Dendritic cell treated with granulocyte-macrophage colony-stimulating factor and Interleukin-4, amounts not matched to agents 40 ng/mL and 50 ng/mL, for 4 days (primary cell): ENCODE measurements around the gene MALRD1.

Experiments
- H3K27ac Mint-ChIP-seq: one replicate; pipeline ENCODE4 v1.8.0; 2022; ENCODE audit warnings: mild to moderate bottlenecking, mixed read lengths
- H3K27me3 Mint-ChIP-seq: one replicate; pipeline ENCODE4 v1.8.0; 2022; ENCODE audit warnings: mild to moderate bottlenecking, mixed read lengths
- H3K36me3 Mint-ChIP-seq: one replicate; pipeline ENCODE4 v1.8.0; 2022; ENCODE audit warnings: low read depth, mixed read lengths
- H3K4me1 Mint-ChIP-seq: one replicate; pipeline ENCODE4 v1.8.0; 2022; ENCODE audit warnings: low read depth, mixed read lengths
- H3K4me3 Mint-ChIP-seq: one replicate; pipeline ENCODE4 v1.8.0; 2022; ENCODE audit warnings: mild to moderate bottlenecking, moderate library complexity, mixed read lengths
- H3K9me3 Mint-ChIP-seq: one replicate; pipeline ENCODE4 v1.8.0; 2022; ENCODE audit warnings: mixed read lengths
- intact Hi-C: fragments of 100-400 bp; cut with micrococcal nuclease; formaldehyde crosslinking; loops from one replicate; pipeline ENCODE4 v1.15.0; 2022

MALRD1 gene

DNA sequence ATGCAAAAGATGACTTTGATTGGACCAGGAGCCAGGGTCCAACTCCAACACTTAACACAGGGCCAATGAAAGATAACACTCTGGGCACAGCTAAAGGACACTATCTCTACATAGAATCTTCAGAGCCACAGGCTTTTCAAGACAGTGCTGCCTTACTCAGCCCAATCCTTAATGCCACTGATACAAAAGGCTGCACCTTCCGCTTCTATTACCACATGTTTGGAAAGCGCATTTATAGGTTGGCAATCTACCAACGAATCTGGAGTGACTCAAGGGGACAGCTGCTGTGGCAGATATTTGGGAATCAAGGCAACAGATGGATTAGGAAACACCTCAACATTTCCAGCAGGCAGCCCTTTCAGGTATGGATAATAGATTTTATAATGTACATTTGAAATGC, 160.7 kb downstream of the MALRD1 start:
- Mint-ChIP-seq H3K27me3 (no peaks in the 10 kb centered on the region), H3K4me3 (no peak overlapping the region), H3K27ac (no peak overlapping the region), H3K4me1 (no peaks in the 10 kb centered on the region), H3K36me3 (no peaks in the 10 kb centered on the region), H3K9me3 (no peaks in the 10 kb centered on the region)
- intact Hi-C loops, result no loop called here

DNA sequence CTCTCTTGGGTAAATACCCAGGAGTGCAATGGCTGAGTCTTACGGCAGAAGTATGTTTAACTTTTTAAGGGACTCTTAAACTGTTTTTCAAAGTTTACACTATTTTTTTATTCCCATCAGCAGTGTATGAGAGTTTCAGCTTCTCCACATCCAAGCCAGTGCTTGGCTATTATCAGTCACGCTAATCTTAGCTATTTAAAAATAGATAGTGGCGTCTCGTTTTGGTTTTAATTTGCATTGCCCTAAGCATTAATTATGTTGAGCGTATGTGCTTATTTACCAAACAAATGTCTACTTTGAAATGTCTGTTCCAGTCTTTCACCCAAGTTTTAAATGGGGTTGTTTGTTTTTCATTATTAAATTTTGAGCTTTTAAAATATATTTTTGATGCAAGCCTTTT, 164.0 kb downstream of the MALRD1 start:
- intact Hi-C loops, result no loop called here
- no peaks in the 10 kb centered on the region for H3K27me3 Mint-ChIP-seq

DNA sequence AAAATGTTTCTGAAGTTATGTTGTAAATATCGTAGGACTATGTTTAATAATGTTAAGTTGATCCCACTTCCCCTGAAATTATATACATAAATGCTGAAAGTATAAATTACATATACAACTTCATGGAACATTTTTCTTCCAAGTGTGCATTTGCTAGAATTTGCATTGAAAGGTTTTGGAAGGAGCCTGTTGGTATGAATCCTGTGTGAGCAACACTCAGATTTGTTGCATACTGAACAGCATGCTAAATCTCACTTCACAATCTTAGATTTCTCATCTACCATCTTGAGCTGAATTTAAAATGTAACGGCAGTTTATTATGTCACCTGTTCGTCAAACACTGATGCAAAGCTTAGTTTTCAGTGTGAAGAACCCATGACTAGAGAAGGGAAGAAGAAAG, 172.6 kb downstream of the MALRD1 start:
- H3K27ac Mint-ChIP-seq, result no peak overlapping the region
- H3K9me3 Mint-ChIP-seq, result peaks cover 22% of the 10 kb centered on the region
- H3K4me3 Mint-ChIP-seq, result no peak overlapping the region
- no peaks in the 10 kb centered on the region for H3K36me3 Mint-ChIP-seq
- H3K27me3 Mint-ChIP-seq, result no peaks in the 10 kb centered on the region
- intact Hi-C loops, result no loop called here
- no peaks in the 10 kb centered on the region for H3K4me1 Mint-ChIP-seq

More for the DNA sequence above, 164.0 kb downstream of the MALRD1 start:
- Mint-ChIP-seq H3K4me1 (no peaks in the 10 kb centered on the region), H3K9me3 (peaks cover 17% of the 10 kb centered on the region), H3K4me3 (no peak overlapping the region), H3K36me3 (no peaks in the 10 kb centered on the region), H3K27ac (no peak overlapping the region)

DNA sequence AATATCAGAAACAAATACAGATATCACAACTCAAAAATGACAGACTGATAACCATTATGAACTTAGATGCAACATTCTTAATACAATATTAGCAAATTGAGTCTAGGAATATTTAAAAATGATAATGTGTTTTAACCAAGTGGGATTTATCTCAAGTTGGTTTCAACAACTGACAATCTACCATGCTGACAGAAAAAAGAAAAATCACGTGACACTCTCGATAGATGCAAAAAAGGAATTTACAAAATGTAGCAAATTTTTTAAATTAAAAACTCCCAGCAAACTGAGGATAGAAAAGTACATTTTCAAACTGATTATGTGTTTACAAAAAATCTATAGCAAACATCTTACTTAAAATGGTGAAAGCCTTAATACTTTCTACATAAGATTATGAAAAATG, 177.4 kb downstream of the MALRD1 start:
- Mint-ChIP-seq H3K36me3 (no peaks in the 10 kb centered on the region), H3K9me3 (peaks cover 9% of the 10 kb centered on the region), H3K4me1 (no peaks in the 10 kb centered on the region), H3K27me3 (no peaks in the 10 kb centered on the region), H3K4me3 (no peak overlapping the region), H3K27ac (no peak overlapping the region)
- intact Hi-C loops, result no loop called here

DNA sequence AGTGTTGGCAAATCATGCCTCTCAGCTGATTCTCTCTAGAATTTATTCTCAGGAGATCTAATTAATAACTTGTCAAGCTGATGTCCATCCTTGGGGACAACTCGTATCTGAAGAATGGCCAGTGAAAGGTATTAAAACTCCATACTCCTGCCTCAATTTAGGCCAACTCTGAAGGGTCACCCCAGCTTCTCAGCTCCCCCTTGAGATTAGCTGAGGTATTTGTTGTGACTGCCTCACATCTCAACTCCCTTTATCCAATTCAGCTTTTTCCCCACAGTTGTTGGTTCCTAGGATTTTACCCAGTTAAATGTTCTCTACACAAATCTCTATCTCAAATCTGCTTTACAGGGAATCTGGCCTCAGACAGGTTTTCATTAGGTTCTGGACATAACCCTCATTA, 182.4 kb downstream of the MALRD1 start:
- Mint-ChIP-seq H3K4me3 (no peak overlapping the region), H3K36me3 (no peaks in the 10 kb centered on the region), H3K27me3 (no peaks in the 10 kb centered on the region), H3K4me1 (no peaks in the 10 kb centered on the region), H3K9me3 (peaks cover 26% of the 10 kb centered on the region), H3K27ac (no peak overlapping the region)
- intact Hi-C loops, result no loop called here

DNA sequence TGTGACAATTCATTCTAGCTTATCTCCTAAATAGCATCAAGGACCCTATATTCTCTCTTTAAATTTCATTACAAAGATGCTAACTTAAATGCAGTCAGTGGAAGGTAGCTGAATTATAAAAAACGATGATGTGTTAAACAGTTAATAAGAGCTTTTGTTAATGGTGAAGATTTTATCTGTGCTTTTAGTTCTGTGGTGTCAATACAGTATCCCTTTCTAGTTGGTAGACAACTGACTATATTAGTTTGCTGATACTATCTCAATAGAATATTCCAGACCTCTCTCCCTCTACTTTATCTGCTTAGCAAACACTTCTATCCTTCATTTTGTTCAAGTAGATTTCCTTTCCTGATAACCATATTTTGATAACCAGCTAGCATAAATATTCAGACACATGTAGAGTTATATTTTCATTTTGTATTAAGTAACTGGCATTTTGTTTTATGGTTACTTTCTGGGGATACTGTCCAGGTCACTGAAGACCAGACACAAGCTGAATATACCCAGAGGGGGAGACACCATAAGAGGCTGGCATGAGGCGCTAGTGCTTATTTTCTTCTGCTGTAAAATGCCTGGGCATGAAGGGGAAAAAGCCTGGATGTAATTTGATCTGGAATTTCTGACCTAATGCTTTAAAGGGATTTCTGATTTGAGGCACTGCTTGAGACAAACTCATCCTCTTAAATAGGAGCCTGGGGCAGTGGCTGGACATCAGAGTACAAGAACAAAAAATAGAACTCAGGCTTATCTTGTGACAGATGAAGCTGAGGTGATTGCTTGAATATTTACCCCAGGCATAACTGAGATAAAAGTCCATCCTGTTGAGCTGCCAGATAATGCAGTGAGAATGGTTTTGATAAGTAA, 197.5 kb downstream of the MALRD1 start:
- no peak overlapping the region for H3K4me3 Mint-ChIP-seq
- H3K4me1 Mint-ChIP-seq, result no peaks in the 10 kb centered on the region
- intact Hi-C loops, result no loop called here
- no peaks in the 10 kb centered on the region for H3K27me3 Mint-ChIP-seq
- no peak overlapping the region for H3K27ac Mint-ChIP-seq
- H3K36me3 Mint-ChIP-seq, result no peaks in the 10 kb centered on the region
- H3K9me3 Mint-ChIP-seq, result peaks cover 8% of the 10 kb centered on the region

DNA sequence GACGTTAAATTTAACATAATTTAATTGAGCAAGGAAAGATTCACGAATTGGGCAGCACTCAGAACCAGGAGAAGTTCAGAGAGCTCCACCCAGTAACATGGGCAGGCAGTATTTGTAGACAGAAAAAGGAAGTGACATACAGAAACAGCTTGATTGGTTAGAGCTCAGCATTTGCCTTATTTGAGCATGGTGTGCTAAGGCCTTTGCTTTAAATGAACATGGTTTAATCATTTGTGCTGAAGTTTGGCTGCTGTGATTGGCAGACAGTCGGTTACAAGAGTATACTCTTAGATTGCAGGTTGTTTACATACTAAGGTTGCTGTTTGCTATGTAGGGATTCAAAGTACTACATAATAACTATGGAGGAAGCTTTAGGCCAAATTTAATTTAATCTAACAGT, 199.2 kb downstream of the MALRD1 start:
- H3K27me3 Mint-ChIP-seq, result no peaks in the 10 kb centered on the region
- no peaks in the 10 kb centered on the region for H3K4me1 Mint-ChIP-seq
- no peaks in the 10 kb centered on the region for H3K36me3 Mint-ChIP-seq
- intact Hi-C loops, result no loop called here
- H3K9me3 Mint-ChIP-seq, result no peaks in the 10 kb centered on the region
- no peak overlapping the region for H3K27ac Mint-ChIP-seq
- no peak overlapping the region for H3K4me3 Mint-ChIP-seq

DNA sequence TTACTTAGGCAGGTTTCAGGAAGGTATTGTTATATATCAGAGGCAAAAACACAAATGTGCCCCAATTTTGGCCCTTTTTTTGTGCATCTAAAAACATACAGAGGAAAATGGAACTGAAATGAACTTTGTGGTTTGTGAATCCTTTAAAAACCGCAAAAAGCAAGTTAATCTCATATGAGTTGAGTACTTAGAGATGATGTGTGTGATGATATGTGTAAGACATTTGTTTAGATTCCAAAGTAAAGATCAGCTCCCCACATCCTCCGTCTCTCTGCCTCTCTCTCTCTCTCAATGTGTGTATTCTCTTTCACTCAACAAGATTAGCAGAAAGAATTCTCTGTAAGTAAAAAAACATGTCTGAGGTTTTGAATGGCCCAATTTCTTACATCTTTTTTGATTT, 201.9 kb downstream of the MALRD1 start:
- Mint-ChIP-seq H3K4me3 (no peak overlapping the region), H3K4me1 (no peaks in the 10 kb centered on the region), H3K27me3 (no peaks in the 10 kb centered on the region), H3K36me3 (no peaks in the 10 kb centered on the region), H3K27ac (no peak overlapping the region), H3K9me3 (peaks cover 10% of the 10 kb centered on the region)
- intact Hi-C loops, result no loop called here

DNA sequence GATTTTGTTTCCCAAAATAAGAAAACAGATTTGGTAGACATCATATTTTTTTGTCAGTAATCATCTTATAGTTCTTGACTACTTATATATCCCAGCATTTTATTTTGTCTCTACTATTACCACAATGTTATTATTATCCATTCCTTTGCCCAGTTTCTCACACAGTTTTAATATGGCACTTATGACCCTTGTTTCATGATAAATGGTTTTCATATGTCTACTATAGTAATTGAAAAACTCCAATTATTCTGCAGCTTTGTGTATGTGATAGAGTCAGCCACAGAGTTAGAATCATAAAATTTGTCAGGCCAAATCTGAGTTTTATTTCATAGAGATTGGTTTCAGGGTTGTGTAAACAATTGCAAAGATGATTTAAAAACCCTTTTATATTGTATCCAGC, 203.9 kb downstream of the MALRD1 start:
- Mint-ChIP-seq H3K27ac (no peak overlapping the region), H3K36me3 (no peaks in the 10 kb centered on the region)
- intact Hi-C loops, result no loop called here

DNA sequence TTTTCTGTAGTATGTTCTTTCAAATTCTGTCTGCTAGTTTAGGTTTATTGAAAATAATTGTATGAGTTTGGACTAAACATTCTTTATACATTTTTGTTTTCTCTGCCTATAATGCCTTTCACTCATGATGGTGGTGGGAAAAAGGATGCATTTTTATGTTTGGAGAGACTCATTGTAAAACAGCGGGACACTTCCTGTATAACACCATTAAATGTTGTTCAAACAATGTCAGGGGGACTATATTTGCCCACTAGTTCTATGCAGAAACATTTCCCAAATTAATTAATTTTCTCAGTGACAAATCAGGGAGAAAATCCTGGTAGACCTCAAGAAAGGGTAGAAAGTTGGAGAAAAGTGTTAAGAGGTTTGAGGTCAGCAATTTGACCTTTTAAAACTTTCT, 207.7 kb downstream of the MALRD1 start:
- no peaks in the 10 kb centered on the region for H3K4me1 Mint-ChIP-seq
- no peak overlapping the region for H3K27ac Mint-ChIP-seq
- no peaks in the 10 kb centered on the region for H3K36me3 Mint-ChIP-seq
- no peak overlapping the region for H3K4me3 Mint-ChIP-seq
- H3K27me3 Mint-ChIP-seq, result no peaks in the 10 kb centered on the region
- H3K9me3 Mint-ChIP-seq, result peaks cover 25% of the 10 kb centered on the region
- intact Hi-C loops, result no loop called here

More for the DNA sequence above, 203.9 kb downstream of the MALRD1 start:
- Mint-ChIP-seq H3K9me3 (peaks cover 10% of the 10 kb centered on the region), H3K27me3 (no peaks in the 10 kb centered on the region), H3K4me3 (no peak overlapping the region), H3K4me1 (no peaks in the 10 kb centered on the region)

DNA sequence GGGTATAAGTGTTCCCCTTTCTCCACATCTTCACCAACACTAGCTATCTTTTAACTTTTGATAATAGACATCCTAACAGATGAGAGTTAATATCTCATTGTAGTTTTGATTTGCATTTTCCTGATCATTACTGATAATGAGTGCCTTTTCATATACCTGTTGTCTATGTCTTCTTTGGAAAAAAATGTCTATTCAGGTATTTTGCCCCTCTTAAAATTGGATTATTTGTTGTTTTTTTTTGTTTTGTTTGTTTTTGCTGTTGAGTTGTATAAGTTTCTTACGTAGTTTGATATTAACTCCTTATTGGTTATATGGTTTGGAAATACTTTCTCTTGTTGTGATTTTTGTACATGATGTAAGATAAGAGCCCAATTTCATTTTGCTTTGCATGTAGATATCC, 214.7 kb downstream of the MALRD1 start:
- no peak overlapping the region for H3K4me3 Mint-ChIP-seq
- no peak overlapping the region for H3K27ac Mint-ChIP-seq
- no peaks in the 10 kb centered on the region for H3K4me1 Mint-ChIP-seq
- H3K9me3 Mint-ChIP-seq, result peaks cover 25% of the 10 kb centered on the region
- H3K36me3 Mint-ChIP-seq, result no peaks in the 10 kb centered on the region
- intact Hi-C loops, result no loop called here
- no peaks in the 10 kb centered on the region for H3K27me3 Mint-ChIP-seq

DNA sequence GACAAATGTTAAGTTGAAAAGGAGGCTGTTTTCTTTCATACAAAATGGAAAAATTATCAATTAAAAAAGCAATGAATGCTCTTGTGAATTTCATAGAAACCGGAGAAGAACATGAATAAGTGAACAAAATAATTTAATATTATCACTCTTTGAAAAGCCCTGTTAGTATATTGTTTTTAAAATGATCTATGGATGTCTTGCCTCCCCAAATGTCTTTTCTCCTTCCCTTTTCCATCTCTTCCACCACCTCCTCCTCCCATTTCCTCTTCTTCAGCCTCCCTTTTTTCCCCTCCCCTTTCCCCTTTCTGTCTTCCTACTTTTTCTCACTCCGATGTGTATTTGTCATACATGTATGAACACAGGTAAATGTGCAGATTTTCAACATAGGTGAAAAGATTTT, 234.7 kb downstream of the MALRD1 start:
- H3K9me3 Mint-ChIP-seq, result peaks cover 10% of the 10 kb centered on the region
- intact Hi-C loops, result no loop called here
- no peak overlapping the region for H3K27ac Mint-ChIP-seq
- H3K4me3 Mint-ChIP-seq, result no peak overlapping the region
- H3K27me3 Mint-ChIP-seq, result no peaks in the 10 kb centered on the region
- no peaks in the 10 kb centered on the region for H3K36me3 Mint-ChIP-seq
- no peaks in the 10 kb centered on the region for H3K4me1 Mint-ChIP-seq

DNA sequence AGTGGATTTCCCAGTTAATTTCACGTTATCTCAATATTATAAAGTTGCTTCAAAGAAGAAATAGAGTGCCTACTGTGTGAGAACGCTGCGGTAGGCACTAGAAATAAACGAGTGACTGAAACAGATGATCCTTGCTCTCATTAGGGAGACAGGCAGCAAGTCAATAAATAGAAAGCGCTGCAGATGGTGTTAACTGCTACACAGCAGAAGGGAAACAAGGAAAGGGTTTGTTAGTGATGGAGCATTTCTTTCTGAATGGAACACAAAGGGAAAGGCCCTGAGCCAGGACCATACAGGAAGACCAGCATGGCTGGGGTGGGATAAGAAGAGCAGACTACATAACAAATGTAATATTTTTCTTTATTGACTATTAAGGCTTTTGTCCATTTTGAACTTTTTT, 235.2 kb downstream of the MALRD1 start:
- no peak overlapping the region for H3K27ac Mint-ChIP-seq
- no peak overlapping the region for H3K4me3 Mint-ChIP-seq
- H3K27me3 Mint-ChIP-seq, result no peaks in the 10 kb centered on the region
- no peaks in the 10 kb centered on the region for H3K4me1 Mint-ChIP-seq
- no peaks in the 10 kb centered on the region for H3K36me3 Mint-ChIP-seq
- H3K9me3 Mint-ChIP-seq, result peaks cover 6% of the 10 kb centered on the region
- intact Hi-C loops, result no loop called here

DNA sequence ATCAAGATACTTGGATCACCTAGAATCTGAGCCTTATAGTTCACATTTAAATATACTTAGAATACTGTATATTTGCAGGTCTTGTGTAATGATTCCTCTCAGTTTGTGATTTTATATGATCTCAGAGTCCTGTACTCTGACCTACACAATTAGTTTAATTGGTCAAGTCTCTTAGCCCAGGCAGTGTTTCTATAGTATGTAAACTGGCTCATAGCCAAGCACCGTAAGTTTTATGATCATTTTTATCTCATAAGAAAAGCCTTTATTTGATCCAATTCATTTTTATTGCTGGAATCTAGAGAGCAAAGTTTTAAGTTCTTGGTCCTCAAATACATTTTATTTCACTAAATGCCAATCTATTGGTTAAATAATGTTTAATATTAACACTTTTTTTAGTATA, 242.2 kb downstream of the MALRD1 start:
- no peak overlapping the region for H3K4me3 Mint-ChIP-seq
- H3K9me3 Mint-ChIP-seq, result no peaks in the 10 kb centered on the region
- H3K27me3 Mint-ChIP-seq, result no peaks in the 10 kb centered on the region
- no peaks in the 10 kb centered on the region for H3K4me1 Mint-ChIP-seq
- intact Hi-C loops, result no loop called here
- no peak overlapping the region for H3K27ac Mint-ChIP-seq
- H3K36me3 Mint-ChIP-seq, result no peaks in the 10 kb centered on the region

DNA sequence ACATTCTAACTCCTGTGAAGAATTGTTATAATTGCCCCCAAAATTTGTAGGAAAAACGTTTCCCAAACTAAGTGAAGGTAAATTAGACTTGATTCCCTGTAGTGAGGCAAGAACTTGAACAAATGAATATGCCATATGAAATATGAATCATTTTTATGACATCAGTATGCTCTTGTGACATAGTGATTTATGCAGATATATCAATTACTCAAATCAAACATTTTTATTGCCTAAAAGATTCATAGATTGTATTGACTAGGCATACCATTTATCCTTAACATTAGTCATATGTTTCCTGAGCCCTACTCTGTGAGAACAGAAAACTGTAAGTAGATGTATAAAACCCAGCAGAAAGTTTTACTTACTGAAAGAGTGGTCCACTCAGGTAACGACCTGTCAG, 245.6 kb downstream of the MALRD1 start:
- no peak overlapping the region for H3K4me3 Mint-ChIP-seq
- H3K27ac Mint-ChIP-seq, result no peak overlapping the region
- no peaks in the 10 kb centered on the region for H3K4me1 Mint-ChIP-seq
- no peaks in the 10 kb centered on the region for H3K36me3 Mint-ChIP-seq
- H3K27me3 Mint-ChIP-seq, result no peaks in the 10 kb centered on the region
- intact Hi-C loops, result no loop called here
- H3K9me3 Mint-ChIP-seq, result peaks cover 10% of the 10 kb centered on the region
